Stimulated activated CD4-positive, alpha-beta T cell treated with anti-CD3 and anti-CD28 coated beads, Interleukin-1b, Interleukin-23, amount 100 ng/mL, for 1 hour (primary cell): ENCODE measurements around the gene FRMD4A.

Source experiments
- DNase-seq, 2 donors: peaks; one replicate each; pipeline ENCODE4 v3.0.0-alpha.2; 2020; ENCODE audit warnings: low read depth in 2 of 2

The FRMD4A gene

GRCh38 chr10:13758312-13758711 is 572.4 kb downstream of the FRMD4A start:
- DNase-seq, result no peak

- DNase-seq, result no peak
These were observed 576.4 kb downstream of the FRMD4A start for GRCh38 chr10:13754277-13754676.

- DNase-seq, result no peak
These were observed 579.4 kb downstream of the FRMD4A start for GRCh38 chr10:13751191-13751764.

GRCh38 chr10:13750299-13751190 is 580.2 kb downstream of the FRMD4A start:
- no peak for DNase-seq

GRCh38 chr10:13745271-13745670 is 585.5 kb downstream of the FRMD4A start:
- no peak for DNase-seq

- DNase-seq, result no peak
These were observed 586.8 kb downstream of the FRMD4A start for GRCh38 chr10:13743963-13744362.

- no peak for DNase-seq
These were observed 587.5 kb downstream of the FRMD4A start for GRCh38 chr10:13743101-13743693.

- no peak for DNase-seq
These were observed 589.3 kb downstream of the FRMD4A start for GRCh38 chr10:13741438-13741837.

- no peak for DNase-seq
These were observed 590.3 kb downstream of the FRMD4A start for GRCh38 chr10:13740461-13740860.

GRCh38 chr10:13739183-13739582 is 591.5 kb downstream of the FRMD4A start:
- no peak for DNase-seq

GRCh38 chr10:13736506-13736905 is 594.2 kb downstream of the FRMD4A start:
- DNase-seq, result no peak

GRCh38 chr10:13734151-13734550 is 596.6 kb downstream of the FRMD4A start:
- DNase-seq, result no peak

- DNase-seq, result no peak
These were observed 597.7 kb downstream of the FRMD4A start for GRCh38 chr10:13733071-13733470.

GRCh38 chr10:13732465-13732881 is 598.3 kb downstream of the FRMD4A start:
- no peak for DNase-seq

- no peak for DNase-seq
These were observed 598.9 kb downstream of the FRMD4A start for GRCh38 chr10:13731799-13732198.

GRCh38 chr10:13730956-13731355 is 599.8 kb downstream of the FRMD4A start:
- DNase-seq, result no peak

- DNase-seq, result no peak
These were observed 600.4 kb downstream of the FRMD4A start for GRCh38 chr10:13730306-13730652.

GRCh38 chr10:13729586-13730305 is 601.0 kb downstream of the FRMD4A start:
- no peak for DNase-seq

- DNase-seq, result no peak
These were observed 601.7 kb downstream of the FRMD4A start for GRCh38 chr10:13728898-13729535.

- no peak for DNase-seq
These were observed 605.1 kb downstream of the FRMD4A start for GRCh38 chr10:13725594-13725993.

- DNase-seq, result no peak
These were observed 606.2 kb downstream of the FRMD4A start for GRCh38 chr10:13724484-13724883.
